LNCAP (cell line): ENCODE results near the gene ARHGAP40.

Source experiments
- TF ChIP-seq, protein P1 (sequence below): fragments of 450-650 bp; IDR thresholded peaks from 2 replicates; pipeline ENCODE4 v1.5.1; 2017; ENCODE audit warnings: mild to moderate bottlenecking

Gene ARHGAP40

DNA sequence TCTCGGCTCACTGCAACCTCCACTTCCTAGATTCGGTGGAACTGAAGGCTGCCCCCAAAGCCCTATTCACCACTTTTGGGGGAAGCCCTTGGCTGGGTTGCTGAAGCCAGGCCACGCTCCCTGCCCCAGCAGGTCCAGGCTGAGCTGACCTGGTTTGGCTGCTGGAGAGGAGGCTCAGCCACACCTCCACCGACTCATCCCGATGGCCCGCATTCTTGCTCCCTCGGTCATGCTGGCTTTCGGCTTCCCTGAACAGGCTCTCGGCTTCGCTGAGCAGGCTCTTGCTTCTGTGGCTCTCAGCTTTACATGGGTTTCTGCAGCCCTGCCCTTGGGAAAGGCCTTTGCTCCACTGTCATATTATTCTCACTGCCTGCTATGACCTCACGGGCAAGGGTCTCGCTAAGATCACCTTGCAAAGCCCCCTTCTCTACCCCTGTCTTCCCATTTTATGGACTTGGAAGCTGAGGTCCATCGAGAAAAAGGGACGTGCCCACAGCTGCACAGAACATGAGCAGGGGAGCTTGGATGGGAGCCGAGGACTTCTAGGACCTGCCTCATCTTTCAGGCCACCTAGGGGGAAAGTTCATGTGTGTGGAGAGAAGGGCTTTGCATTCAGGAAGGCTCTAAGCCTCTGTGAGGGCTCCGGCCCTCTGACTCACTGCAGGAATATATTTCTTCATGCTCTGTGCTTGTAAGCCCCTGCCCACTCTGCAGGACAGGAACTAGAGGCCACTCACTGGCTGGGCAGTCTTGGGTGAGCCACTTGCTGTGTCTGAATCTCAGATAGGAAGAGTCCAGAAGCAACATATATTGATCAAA lies 15.6 kb downstream of the ARHGAP40 start:
- TF ChIP-seq, protein P1, sequence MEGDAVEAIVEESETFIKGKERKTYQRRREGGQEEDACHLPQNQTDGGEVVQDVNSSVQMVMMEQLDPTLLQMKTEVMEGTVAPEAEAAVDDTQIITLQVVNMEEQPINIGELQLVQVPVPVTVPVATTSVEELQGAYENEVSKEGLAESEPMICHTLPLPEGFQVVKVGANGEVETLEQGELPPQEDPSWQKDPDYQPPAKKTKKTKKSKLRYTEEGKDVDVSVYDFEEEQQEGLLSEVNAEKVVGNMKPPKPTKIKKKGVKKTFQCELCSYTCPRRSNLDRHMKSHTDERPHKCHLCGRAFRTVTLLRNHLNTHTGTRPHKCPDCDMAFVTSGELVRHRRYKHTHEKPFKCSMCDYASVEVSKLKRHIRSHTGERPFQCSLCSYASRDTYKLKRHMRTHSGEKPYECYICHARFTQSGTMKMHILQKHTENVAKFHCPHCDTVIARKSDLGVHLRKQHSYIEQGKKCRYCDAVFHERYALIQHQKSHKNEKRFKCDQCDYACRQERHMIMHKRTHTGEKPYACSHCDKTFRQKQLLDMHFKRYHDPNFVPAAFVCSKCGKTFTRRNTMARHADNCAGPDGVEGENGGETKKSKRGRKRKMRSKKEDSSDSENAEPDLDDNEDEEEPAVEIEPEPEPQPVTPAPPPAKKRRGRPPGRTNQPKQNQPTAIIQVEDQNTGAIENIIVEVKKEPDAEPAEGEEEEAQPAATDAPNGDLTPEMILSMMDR = no peak

DNA sequence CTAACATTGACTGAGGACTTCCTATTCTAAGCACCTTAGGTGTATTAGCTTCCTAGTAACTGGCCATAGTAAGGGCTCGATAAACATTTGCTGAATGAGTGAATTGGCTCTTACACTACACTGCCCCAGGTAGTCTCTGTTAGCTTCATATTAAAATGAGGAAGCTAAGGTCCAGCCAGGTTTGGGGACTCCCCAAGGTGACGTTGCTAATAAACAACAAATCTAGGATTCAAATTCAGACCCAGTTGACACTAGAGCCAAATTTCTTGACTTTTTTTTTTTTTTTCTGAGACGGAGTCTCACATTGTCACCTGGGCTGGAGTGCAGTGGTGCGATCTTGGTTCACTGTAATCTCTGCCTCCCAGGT lies 16.2 kb downstream of the ARHGAP40 start:
- TF ChIP-seq, protein P1 = no peak

DNA sequence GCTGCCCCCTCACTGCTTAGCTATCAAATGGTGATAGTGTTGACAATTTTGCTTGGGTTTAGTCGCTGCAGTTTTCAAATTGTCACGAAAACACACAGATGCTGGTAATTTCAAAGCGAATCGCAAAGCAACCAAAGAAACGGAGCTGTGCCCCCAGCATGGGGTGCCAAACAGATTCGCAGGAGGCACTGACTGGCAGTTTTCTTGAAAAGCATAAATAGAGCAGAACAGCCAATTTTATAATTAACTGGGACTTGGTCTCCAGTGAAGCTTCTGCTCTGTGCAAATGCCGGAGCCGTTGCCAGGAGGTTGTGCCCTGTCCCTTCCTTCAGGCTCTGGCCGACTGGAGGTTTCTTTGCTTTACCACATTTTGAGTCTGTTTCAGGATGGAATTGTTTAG lies 18.8 kb downstream of the ARHGAP40 start:
- TF ChIP-seq, protein P1 = no peak

DNA sequence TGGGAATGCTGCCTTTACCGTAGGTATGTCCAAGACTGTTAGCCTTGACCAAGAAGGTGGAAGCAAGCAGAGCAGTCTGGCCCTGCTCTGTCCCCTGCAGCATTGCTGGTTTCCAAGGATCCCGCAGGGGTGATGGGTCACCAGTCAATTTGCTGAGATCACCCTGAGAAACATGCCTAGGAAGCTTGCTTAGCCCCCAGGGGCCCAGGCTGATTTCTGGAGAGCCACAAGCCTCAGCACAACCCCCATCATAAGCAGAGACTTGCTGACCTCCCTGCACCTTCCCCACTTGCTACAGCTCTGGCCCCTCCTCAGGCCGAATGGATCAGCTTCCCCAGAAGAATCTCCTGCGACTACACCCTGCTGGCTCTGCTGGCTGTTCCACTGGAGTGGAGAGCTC lies 21.5 kb downstream of the ARHGAP40 start:
- TF ChIP-seq, protein P1 = no peak

DNA sequence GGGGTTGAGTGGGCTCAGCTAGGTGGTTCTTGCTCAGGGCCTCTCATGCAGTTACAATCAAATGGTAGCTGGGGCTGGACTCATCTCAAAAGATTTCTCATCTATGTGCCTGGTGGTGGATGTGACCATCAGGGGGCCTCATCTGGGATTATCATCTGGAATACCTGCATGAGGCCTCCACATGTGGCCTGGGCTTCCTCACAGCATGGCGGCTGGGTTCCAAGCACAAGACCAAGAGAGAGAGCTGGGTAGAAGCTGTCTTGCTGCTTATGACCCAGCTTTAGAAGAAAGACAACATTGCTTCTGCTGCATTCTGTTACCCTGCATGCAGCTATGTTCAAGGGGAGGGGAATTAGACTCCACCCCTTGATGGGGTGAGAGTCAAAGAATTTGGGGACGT lies 22.5 kb downstream of the ARHGAP40 start:
- TF ChIP-seq, protein P1 = no peak

DNA sequence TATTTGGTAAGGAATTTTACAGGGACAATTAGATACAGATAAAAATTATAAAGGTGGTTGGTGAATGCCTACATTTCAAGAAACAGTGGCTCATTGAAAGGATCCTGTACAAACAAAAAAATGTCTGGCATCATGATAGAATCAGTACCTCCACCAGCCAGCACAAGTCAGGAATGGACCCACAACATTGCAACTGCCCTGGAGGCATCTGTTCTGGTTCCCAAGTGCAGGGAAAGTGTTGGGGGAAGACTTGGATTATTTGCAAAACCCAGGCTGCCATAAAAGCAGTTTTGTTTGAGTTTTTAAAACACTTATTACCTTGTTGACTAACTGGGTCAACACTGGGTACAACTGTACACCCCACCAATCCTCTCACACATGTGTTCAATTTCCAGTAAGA lies 24.3 kb downstream of the ARHGAP40 start:
- TF ChIP-seq, protein P1 = no peak

DNA sequence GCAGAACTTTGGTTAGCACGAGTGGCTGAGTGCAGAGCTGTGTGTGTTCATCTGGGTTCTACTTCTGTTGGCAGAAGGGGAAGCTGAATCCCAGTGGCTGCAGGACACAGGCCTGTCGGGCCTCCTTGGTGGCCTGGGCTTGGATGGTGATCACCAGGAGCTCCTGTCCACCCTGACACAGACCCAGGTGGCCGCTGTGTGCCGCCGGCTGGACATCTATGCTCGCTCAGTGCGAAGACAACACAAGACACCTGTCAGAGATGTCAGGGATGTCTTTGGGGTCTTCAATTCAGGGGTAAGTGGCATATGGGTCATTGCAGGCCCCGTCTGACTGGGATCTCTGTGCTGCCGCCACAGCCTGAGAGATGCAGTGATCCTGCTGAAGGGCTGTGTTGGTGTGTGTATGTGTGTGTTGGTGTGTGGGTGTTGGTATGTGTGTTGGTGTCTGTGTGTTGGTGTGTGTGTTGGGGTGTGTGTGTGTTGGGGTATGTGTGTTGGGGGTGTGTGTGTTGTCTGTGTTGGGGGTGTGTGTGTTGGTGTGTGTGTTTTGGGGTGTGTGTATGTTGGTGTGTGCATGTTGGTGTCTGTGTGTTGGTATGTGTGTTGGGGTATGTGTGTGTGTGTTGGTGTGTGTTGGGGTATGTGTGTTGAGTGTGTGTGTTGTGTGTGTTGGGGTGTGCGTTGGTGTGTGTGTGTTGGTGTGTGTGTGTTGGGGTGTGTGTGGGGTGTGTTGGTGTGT lies 25.5 kb downstream of the ARHGAP40 start:
- TF ChIP-seq, protein P1 = no peak
